NCI-H146 treated with DMSO at 0.1 percent for 48 hours (cell line): ENCODE measurements around the gene DOCK1.
"Not testable (repeated sequence)": the region's sequence is repeated elsewhere in the genome, so short reads cannot be mapped to it uniquely, and the experiment has no call there.

Experiments
- DNase-seq: peaks from one replicate; lab custom pipeline; 2025; ENCODE audit not compliant: unreplicated experiment; lab: John Stamatoyannopoulos, UW

The DOCK1 gene

DNA sequence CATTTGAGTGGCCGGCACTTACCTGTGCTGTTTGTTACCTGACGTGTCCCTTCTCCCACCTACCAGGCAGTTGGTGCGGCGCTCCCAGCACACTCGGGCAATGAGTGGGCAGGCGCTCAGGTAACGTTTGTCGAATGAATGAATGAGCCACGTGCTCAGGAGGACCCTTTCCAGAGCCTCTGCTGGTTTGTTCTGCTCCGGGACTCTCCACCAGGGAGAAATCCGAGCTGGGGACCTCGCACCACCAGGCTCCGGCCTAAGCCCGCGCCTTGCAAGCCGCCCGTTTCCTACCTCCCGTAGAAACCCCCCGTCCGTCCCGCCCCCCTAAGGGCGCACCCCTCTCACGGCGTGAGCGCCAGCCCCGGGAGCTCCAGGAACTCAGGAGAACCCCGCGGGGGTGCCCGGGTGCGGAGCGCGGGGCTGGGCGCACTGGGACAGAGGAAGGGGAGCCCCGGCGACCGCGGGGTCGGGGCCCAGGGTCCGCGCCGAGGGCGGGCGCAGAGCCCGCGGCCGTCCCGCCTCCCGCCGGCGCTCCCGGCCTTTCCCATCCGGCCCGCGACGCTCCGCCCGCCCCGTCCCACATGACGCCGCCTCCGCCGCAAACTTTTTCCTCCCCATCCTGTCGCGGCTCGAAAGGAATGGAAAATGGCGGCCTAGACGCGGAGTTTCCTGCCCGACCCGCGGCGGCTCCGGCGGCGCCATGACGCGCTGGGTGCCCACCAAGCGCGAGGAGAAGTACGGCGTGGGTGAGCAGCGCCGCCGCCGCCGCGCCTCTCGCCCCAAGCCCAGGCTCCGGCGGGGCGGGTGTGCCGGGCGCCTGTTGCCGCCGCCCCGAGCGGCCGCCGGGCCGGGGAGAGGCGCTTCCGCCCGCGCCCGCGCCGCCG lies at the start of gene DOCK1:
Gene DOCK1 (plus strand): TSS at position 611 of the 884 bp plus-strand sequence. CDS start 90 bp downstream, at position 701.
- peak; percentile 36 for DNase-seq

DNA sequence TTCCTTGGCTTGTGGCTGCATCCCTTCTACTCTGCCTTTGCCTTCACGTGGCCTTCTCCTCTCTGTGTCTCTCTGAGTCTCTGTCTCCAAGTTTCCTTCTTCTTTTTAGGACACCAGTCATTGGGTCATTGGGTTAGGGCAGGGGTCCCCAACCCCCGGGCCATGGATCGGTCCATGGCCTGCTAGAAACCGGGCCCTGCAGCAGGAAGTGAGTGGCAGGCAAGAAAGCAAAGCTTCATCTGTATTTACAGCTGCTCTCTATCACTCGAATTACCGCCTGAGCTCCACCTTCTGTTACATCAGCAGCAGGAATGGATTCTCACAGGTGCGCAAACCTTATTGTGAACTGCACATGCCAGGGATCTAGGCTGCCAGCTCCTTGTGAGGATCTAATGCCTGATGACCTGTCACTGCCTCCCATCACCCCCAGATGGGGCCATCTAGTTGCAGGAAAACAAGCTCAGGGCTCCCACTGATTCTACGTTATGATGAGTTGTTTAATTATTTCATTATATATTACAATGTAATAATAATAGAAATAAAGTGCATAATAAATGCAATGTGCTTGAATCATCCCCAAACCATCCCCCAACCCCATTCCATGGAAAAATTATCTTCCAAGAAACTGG lies 47.9 kb upstream of the DOCK1 start:
- no peak for DNase-seq

DNA sequence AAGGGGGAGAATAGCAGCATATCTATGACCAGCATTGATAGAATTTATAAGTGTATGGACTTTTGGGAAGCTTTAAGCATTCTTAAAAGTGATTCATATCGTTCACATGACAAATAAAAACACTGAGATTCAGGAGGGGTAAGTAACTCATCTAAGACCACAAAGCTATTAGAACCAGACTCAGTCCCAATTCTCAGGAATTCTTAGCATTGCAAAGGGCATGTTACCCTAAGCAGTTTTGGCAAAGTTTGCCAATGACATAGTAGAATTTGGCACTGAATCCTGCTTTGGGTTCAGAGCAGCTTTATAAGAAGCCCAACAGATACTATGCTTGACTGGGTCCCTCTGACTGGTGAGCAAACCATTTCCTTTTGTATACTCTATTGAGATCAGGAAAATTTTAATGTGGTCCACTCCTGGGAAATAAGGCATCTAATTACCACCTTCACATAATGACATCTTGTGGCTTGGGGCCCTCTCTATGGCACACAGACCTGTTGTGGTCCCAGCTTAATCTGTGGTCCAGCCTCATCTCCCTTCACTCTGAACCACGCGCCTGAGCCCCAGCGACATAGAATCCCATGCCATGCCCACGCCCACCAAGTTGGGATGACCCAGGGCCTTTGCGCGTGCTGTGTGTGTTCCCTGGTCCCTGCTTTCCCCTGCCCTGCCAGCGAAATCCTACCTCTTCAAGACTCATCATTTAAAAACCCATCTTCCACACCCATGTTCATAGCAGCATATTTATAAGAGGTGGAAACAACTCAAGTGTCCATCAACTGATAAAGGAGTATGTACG lies 37.5 kb upstream of the DOCK1 start:
- no peak for DNase-seq

DNA sequence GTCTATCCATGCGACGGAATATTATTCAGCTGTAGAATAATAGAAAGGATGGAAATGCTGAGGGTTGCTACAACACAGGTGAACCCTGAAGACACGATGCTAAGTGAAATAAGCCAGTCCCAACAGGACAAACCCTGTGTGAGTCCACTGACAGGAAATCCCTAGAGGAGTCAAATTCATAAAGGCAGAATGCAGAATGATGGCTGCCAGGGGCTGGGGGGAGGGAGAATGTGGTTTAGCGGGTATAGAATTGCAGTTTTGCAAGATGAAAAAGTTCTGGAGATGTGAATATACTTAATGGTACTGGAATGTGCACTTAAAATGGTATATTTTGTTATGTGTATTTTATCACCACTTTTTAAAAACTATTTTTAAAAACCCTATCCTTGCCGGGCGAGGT lies 36.9 kb upstream of the DOCK1 start:
- no peak for DNase-seq

DNA sequence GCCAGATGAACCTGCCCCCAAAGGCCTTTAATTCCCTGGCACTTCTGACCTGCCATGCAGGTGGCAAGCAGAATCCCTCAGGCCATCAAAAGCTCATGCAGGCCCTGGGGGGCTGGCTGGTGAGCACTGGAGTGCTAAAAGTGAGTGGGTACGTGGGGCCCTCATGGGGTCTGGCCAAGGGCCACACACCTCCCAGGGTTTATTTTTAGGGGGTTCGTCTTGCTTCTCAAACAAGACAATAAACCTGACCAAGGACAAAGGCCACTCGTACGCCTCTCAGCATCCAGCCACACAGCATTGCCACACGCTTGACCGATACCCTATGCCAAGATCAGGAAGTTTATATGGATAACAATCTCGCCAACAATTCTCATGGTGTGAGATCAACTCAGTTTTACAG lies 33.1 kb upstream of the DOCK1 start:
- DNase-seq: no peak

DNA sequence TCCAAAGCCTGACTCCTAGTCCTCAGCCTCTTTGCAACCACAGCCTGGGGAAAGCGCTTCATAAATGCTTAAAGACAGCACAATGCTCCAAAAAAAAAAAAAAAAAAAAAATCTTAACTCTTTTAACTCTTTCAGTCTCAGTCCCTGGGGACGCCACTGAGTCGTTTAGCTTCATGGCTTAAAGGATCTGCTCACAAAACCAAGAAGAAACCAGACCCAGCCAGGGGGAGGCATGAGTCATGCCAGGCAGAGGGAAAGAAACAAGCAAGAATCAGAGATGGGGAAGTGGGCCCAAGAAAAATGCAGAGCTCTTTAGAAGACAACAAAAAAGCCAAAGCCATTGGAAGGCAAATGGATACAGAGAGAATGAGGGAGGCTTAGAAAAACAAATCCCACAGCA lies 32.5 kb upstream of the DOCK1 start:
- DNase-seq: no peak

DNA sequence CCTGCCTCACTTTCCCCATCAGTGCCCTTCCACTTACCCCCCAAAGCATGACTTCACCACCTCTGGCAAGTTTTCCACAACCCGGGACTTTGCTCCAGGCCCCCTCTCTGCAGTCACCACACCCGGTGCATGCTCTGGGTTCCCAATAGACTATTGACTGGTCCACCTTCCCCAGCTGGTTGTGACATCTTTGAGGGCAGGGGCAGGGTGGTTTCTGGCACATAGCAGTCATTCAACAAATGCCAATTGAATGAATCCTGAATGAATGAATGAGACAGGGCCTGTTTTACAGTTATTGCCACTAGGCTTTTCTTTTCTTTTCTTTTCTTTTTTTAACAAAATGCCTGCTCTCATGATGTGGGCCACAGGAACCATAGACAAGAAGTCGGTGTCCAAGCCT lies 28.8 kb upstream of the DOCK1 start:
- no peak for DNase-seq

DNA sequence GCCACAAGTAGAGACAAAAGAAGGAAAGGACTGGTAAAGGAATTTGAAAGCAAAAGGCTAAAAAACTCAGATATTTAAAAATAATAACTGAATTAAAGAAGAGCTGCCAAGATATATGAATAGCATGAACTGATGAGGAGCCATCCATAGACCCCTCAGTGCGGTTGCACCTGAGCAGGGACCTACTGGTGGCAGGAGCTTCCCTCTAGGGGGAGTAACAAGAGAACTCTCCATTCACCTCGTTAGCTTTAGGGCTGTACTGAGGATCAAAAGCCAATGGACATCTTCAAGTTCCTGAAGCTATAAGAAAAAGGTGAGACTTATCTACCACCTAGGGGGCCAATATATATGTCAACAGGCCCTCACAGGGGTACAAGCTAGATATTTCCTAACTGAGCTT lies 27.8 kb upstream of the DOCK1 start:
- no peak for DNase-seq

DNA sequence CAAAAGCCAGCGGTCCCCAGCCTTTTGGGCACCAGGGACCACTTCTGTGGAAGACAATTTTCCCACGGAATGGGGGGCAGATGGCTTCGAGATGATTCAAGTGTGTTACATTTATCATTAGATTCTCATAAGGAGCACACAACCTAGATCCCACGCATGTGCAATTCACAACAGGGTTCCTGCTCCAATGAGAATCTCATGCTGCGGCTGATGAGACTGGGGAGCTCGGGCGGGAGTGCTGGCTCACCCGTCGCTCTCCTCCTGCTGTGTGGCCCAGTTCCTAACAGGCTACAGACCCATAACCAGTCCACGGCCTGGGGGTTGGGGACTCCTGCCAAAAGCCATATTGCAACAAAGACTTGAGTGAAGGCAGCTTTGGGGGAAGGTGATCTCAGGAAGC lies 26.6 kb upstream of the DOCK1 start:
- DNase-seq: no peak

DNA sequence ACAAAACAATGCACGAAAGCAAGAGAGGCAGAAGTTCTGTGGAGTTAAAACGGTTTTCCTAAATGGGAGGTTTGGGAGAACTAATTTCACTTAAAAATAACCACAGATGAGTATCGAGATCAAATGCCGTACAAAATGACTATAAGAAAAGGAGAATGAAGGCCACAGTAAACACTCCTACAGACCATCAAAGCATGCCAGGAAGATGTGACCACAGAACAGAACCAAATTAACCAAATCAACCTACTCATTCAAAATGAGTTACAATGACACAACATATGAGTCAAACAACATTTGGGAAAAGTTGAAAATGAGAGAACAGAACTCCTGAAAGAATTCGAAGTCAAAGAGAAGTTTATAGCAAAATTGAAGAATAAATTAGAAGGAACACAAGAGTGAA lies 24.3 kb upstream of the DOCK1 start:
- no peak for DNase-seq

DNA sequence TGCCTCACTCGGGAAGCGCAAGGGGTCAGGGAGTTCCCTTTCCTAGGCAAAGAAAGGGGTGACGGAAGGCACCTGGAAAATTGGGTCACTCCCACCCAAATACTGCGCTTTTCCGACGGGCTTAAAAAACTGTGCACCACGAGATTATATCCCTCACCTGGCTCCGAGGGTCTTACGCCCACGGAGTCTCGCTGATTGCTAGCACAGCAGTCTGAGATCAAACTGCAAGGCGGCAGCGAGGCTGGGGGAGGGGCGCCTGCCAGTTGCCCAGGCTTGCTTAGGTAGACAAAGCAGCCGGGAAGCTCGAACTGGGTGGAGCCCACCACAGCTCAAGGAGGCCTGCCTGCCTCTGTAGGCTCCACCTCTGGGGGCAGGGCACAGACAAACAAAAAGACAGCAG lies 23.2 kb upstream of the DOCK1 start:
- DNase-seq: not testable (repeated sequence)

DNA sequence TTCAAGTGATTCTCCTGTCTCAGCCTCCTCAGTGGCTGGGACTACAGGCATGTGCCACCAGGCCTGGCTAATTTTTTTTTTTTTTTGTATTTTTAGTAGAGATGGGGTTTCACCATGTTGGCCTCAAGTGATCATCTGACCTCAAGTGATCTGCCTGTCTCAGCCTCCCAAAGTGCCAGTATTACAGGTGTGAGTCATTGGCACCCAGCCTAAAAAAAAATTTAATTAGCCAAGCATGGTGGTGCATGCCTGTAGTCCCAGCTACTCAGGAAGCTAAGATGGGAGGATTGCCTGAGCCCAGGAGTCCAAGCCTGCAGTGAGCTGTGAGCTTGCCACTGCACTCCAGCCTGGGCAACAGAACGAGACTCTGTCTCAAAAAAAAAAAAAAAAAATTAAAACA lies 16.8 kb upstream of the DOCK1 start:
- not testable (repeated sequence) for DNase-seq

DNA sequence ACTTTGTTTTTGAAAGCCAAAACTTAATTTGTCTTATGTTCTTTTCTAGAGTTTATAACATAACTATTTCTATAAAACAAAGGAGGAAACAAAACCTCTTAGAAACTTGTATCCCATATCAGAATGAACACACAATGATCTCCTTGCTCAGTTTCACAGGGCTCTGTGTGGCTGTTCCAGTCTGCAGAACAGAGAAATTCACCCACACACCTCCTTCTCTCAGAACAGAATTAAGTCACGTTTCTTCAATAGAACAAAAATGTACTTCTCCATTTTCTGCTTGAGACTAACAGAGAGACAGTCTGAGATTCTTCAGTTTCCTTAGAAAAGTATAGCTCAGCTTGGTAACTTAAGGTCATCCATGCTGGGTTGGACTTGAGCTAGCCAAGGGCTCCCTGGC lies 15.8 kb upstream of the DOCK1 start:
- DNase-seq: no peak

DNA sequence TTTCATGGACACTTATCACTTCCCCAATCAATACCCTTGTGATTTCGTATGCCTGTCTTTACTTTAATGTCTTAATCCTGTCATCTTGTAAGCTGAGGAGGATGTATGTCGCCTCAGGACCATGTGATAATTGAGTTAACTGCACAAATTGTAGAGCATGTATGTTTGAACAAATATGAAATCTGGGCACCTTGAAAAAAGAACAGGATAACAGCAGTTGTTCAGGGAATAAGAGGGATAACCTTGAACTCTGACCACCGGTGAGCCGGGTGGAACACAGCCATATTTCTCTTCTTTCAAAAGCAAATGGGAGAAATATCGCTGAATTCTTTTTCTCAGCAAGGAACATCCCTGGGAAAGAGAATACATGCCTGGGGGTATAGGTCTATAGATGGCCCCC lies 14.4 kb upstream of the DOCK1 start:
- DNase-seq: not testable (repeated sequence)

DNA sequence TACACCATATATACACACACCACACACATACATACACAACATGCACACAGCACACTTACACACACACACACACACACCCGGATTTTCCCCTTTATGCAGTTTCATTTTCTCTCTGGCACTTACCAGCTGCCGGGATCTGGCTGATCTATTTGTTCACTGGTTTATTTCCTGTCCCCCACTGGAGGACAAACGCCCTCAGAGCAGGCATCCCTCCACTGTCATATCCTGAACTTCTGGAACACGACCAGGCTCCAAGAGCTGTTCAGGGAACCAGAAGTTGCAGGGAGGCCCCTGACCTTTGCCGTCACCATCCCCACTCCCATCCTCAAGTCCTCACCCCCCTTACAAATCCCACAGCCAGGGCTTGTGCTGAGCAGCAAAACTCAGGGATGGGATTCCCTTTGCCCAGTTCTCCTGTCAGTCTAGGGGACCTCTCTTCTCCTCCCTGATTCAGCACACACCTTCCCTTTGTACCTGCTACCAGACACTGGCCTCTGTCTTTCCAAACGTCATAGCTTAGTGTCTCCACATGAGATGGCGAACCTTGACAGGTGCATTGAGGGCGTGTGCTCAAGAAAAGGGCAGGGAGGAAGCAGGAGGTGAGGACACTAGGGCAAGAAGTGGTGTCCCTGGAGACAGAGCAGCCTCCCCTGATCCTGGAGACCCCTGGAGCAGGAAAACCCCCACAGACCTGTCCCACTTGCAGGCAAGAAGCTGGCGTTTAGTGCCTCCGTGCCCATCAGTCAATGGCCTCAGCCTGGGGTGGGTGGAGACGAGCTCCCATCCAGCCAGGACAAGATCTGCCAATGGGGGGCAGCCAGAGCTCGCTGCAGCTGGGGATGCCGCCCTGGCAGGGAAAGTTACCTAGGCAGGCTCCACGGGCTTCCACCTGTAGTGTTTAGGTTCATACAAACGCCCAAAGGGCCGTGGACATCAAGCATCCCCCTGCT lies 12.7 kb upstream of the DOCK1 start:
- no peak for DNase-seq

DNA sequence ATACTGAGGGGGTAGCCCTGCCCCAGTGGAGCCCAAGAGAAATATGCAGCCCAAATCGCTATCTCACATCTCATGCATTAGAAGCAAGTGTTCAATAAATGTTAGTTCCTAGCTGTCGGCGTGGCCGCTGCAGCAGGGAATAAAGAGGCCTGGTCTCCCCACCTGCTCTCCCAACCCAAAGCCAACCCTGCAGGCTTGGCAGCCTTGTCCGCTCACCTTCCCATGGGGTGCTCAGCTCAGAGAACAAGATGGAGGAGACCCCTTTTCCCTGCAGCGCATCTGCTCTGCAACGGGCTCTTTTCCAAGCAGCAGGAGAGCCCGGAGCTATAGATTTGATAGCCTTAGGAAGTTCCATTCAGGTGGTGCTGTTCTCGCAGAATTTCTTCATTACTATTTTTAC lies 12.0 kb upstream of the DOCK1 start:
- DNase-seq: no peak

DNA sequence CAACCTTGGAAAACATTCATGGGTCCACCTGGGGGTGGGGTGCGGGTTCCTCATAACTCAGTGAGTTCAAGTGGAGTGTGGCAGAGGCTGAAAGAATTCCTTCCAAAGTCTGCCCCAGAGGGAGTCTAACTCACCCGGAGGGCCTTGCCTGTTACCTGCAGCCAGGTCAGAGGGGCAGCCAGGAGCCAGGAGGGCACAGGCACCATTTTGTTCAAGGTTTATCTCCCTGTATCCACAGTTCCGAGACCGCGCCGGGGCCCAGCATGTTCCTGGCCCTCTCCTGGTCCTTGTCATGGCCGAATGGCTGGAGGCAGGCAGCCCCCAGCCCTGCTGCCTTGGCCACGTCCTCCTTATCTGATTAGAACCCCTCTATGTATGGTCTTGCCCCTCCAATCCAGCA lies 11.4 kb upstream of the DOCK1 start:
- DNase-seq: no peak

DNA sequence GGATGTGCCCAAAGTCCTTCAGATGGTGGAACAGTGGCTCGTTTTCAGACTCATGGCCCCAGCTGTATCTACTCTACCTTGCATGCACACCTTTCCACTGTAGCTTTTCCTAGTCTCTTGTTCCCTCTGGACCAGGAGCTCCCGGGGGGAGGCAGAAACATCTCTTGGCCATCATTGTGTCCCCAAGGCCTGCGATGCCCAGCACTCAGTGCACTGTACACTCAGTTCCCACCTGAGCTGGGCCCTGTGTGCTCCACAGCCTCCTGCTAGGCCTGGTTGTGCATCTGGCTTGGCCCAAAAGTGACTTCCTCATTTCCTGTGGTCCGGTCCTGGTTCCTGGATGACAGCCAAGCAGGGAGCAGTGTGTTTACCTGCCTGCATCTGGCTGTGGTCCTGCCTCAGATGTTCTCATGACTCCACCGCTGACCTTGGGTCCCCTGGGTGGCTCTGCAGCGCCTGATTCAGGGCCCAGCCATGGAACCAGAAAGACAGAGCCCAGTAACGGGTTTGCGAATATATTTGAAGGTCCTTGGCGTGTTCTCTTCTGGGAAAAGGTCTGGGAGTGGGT lies 9.9 kb upstream of the DOCK1 start:
- DNase-seq: no peak

DNA sequence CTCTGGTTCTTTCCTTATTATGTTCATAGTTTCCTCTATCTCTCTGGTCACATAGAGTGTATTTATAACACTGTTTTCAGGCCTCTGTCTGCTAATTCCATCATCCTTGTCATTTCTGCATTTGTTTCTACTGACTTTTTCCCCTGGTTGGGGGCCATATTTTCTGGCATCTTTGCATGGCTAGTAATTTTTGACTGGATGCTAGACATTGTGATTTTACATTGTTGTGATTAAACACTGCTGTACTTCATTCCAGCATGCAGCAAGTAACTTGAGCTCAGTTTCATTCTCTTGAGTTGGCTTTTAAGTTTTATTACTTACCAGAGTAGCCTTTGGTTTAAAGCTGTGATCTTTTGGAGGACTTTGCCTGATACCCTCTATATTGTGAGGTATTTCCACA lies 6.8 kb upstream of the DOCK1 start:
- DNase-seq: no peak

DNA sequence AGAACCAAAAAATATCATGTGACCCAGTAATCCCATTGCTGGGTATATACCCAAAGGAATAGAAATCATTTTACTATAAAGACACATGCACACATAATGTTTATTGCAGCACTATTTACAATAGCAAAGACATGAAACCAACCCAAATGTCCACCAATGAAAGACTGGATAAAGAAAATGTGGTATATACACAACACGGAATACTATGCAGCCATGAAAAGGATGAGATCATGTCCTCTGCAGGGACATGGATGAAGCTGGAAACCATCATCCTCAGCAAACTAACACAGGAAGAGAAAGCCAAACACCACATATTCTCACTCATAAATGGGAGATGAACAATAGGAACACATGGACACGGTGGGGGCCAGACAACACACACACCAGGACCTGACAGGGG lies 5.7 kb upstream of the DOCK1 start:
- DNase-seq: not testable (repeated sequence)
